Keratinocyte (primary cell): ENCODE results near the gene IER5. TPM values are rescaled to one million over a fixed set of nuclear protein-coding genes. Genes with fewer than 3 reads are reported as not detected.

Experiments
- DNase-seq: peaks from one replicate; pipeline ENCODE4 v3.0.0-alpha.2; 2011; ENCODE audit warnings: low read depth, missing footprints, low spot score
- FAIRE-seq: peaks from 2 replicates; lab custom pipeline; 2011; peaks lifted over from hg19 to GRCh38; lab: Jason Lieb, UNC
- H2AFZ ChIP-seq: 2 replicates; pipeline ENCODE4 v1.6.0; 2012; ENCODE audit warnings: low read length, control low read depth, inconsistent platforms; ENCODE audit not compliant: control insufficient read depth
- H3K27ac ChIP-seq: 2 replicates; pipeline ENCODE4 v1.5.1; 2011; ENCODE audit warnings: low read length; ENCODE audit not compliant: control insufficient read depth, insufficient read depth
- H3K27me3 ChIP-seq: 3 replicates; pipeline ENCODE4 v1.6.0; 2011; ENCODE audit warnings: low read length; ENCODE audit not compliant: control insufficient read depth, insufficient read depth; ENCODE audit errors: extremely low read depth
- H3K36me3 ChIP-seq, 2 experiments: 2 replicates in 1 of 2; 3 replicates in 1 of 2; pipeline ENCODE4 v1.5.1; 2011; ENCODE audit warnings: low read length in 2 of 2, mild to moderate bottlenecking in 1 of 2; ENCODE audit not compliant: control insufficient read depth in 2 of 2, insufficient read depth in 2 of 2; ENCODE audit errors: extremely low read depth in 1 of 2
- H3K4me1 ChIP-seq: 3 replicates; pipeline ENCODE4 v1.5.1; 2011; ENCODE audit warnings: low read length; ENCODE audit not compliant: control insufficient read depth, insufficient read depth; ENCODE audit errors: extremely low read depth
- H3K4me2 ChIP-seq: 3 replicates; pipeline ENCODE4 v1.6.0; 2011; ENCODE audit warnings: low read depth, low read length; ENCODE audit not compliant: control insufficient read depth, insufficient read depth; ENCODE audit errors: extremely low read depth
- H3K4me3 ChIP-seq, 3 experiments: fragments of 200-600 bp in 1 of 3; sonication (generic) in 1 of 3; 2 replicates in 2 of 3; 3 replicates in 1 of 3; pipeline ENCODE4 v1.5.1; 2011 to 2016; ENCODE audit warnings: low read length in 3 of 3, mild to moderate bottlenecking in 3 of 3, control low read depth in 2 of 3, inconsistent platforms in 1 of 3, low read depth in 1 of 3, mixed read lengths in 1 of 3, mixed run types in 1 of 3, moderate library complexity in 1 of 3; ENCODE audit not compliant: control insufficient read depth in 2 of 3, insufficient read depth in 2 of 3; ENCODE audit errors: extremely low read depth in 1 of 3
- H3K79me2 ChIP-seq: 2 replicates; pipeline ENCODE4 v1.6.0; 2012; ENCODE audit warnings: low read length; ENCODE audit not compliant: control insufficient read depth, insufficient read depth
- H3K9ac ChIP-seq: 3 replicates; pipeline ENCODE4 v1.6.0; 2011; ENCODE audit warnings: low read length; ENCODE audit not compliant: control insufficient read depth, insufficient read depth; ENCODE audit errors: extremely low read depth
- H3K9me1 ChIP-seq: 3 replicates; pipeline ENCODE4 v1.6.0; 2011; ENCODE audit warnings: low read length; ENCODE audit not compliant: control insufficient read depth, insufficient read depth; ENCODE audit errors: extremely low read depth
- H3K9me3 ChIP-seq: 2 replicates; pipeline ENCODE4 v1.5.1; 2012; ENCODE audit warnings: low read depth, low read length; ENCODE audit not compliant: control insufficient read depth
- H4K20me1 ChIP-seq: 3 replicates; pipeline ENCODE4 v1.6.0; 2011; ENCODE audit warnings: low read length; ENCODE audit not compliant: control insufficient read depth, insufficient read depth; ENCODE audit errors: extremely low read depth
- CTCF ChIP-seq, 3 experiments: IDR thresholded peaks in 1 of 3; conservative IDR thresholded peaks in 1 of 3; optimal IDR thresholded peaks in 1 of 3; 2 replicates in 2 of 3; 3 replicates in 1 of 3; pipeline versions ENCODE3 to v1.5.1; 2011; ENCODE audit warnings: low read length in 3 of 3, mild to moderate bottlenecking in 3 of 3, moderate library complexity in 2 of 3, control low read depth in 1 of 3, inconsistent platforms in 1 of 3; ENCODE audit not compliant: insufficient read depth in 2 of 3; ENCODE audit errors: extremely low read depth in 1 of 3
- EZH2 ChIP-seq: IDR thresholded peaks from one replicate; pipeline ENCODE4 v1.6.1; 2012; ENCODE audit warnings: inconsistent platforms, mild to moderate bottlenecking, low read length, moderate library complexity
- dilution Hi-C: fragments of 300-500 bp; cut with MboI; formaldehyde crosslinking; loops from one replicate; pipeline ENCODE4 v1.7.0; 2020; ENCODE audit warnings: low sequenced_read_pairs; ENCODE audit not compliant: extremely low pct_ligation_motif_present
- polyA plus RNA-seq, 5 experiments: library from polyadenylated mRNA; depleted of rRNA in 3 of 5; stranded (reverse) in 3 of 5; stranded (forward) in 1 of 5; unstranded in 1 of 5; fragments of >200 nt; gene quantifications; 1 replicate in 1 of 5; 2 replicates in 3 of 5; 3 replicates in 1 of 5; pipeline versions ENCODE4 v1.2.1 to v1.2.3, GENCODE V29; 2011 to 2012; ENCODE audit warnings: missing spikeins in 2 of 5, low read depth in 1 of 5, low replicate concordance in 1 of 5

Gene IER5
- polyA plus RNA-seq, 1 donor (not counting 4 experiments of a cell fraction or from before 2014, with no cell fraction given) = 22.5 TPM

GRCh38 chr1:181131255-181131941 lies 42.9 kb downstream of the IER5 start:
- H2AFZ ChIP-seq = no peak overlapping the region
- dilution Hi-C loops = no loop called here
- H3K27me3 ChIP-seq = no peaks in the 10 kb centered on the region
- no peaks in the 10 kb centered on the region for H3K9me3 ChIP-seq
- TF ChIP-seq CTCF (optimal IDR thresholded peaks at IDR 0.05 in 1 of 3, IDR thresholded peaks at IDR 0.05 in 1 of 3, conservative IDR thresholded peaks at IDR 0.05 in 1 of 3; ENCODE audit: extremely low read depth in 1 of 3, insufficient read depth in 2 of 3, low read length in 3 of 3) = no peak
- no peak for TF ChIP-seq EZH2
- no peaks in the 10 kb centered on the region for H4K20me1 ChIP-seq
- peaks cover 25% of the 10 kb centered on the region for H3K4me1 ChIP-seq
- H3K27ac ChIP-seq = no peak overlapping the region
- no peak for DNase-seq
- no peaks in the 10 kb centered on the region for H3K36me3 ChIP-seq
- H3K4me2 ChIP-seq = no peak overlapping the region
- H3K9ac ChIP-seq = no peak overlapping the region
- no peaks in the 10 kb centered on the region for H3K9me1 ChIP-seq
- H3K4me3 ChIP-seq = no peak overlapping the region
- no peak for FAIRE-seq
- H3K79me2 ChIP-seq = no peaks in the 10 kb centered on the region

- TF ChIP-seq CTCF (optimal IDR thresholded peaks at IDR 0.05 in 1 of 3, IDR thresholded peaks at IDR 0.05 in 1 of 3, conservative IDR thresholded peaks at IDR 0.05 in 1 of 3; ENCODE audit: extremely low read depth in 1 of 3, insufficient read depth in 2 of 3, low read length in 3 of 3) = no peak
- TF ChIP-seq EZH2 = no peak
- Histone ChIP-seq H3K4me1 (peaks cover 23% of the 10 kb centered on the region), H3K4me2 (no peak overlapping the region), H4K20me1 (no peaks in the 10 kb centered on the region), H3K9ac (no peak overlapping the region), H3K9me1 (no peaks in the 10 kb centered on the region), H3K36me3 (no peaks in the 10 kb centered on the region), H3K27me3 (no peaks in the 10 kb centered on the region), H3K79me2 (no peaks in the 10 kb centered on the region), H3K4me3 (no peak overlapping the region), H3K9me3 (no peaks in the 10 kb centered on the region), H2AFZ (no peak overlapping the region), H3K27ac (no peak overlapping the region)
- dilution Hi-C loops = no loop called here
- DNase-seq = no peak
- no peak for FAIRE-seq
Measured at GRCh38 chr1:181133441-181133951, 45.0 kb downstream of the IER5 start.
